Stimulated activated CD4-positive, alpha-beta T cell treated with anti-CD3 and anti-CD28 coated beads, Interleukin-15, amount 100 ng/mL, for 48 hours (primary cell): Measurements from ENCODE around the gene KATNAL2.
"Not testable (repeated sequence)": the region's sequence is repeated elsewhere in the genome, so short reads cannot be mapped to it uniquely, and the experiment has no call there.

Source experiments
- DNase-seq, 2 donors: peaks; one replicate each; pipeline ENCODE4 v3.0.0-alpha.2; 2020; ENCODE audit warnings: low read depth in 2 of 2

Gene KATNAL2

DNA sequence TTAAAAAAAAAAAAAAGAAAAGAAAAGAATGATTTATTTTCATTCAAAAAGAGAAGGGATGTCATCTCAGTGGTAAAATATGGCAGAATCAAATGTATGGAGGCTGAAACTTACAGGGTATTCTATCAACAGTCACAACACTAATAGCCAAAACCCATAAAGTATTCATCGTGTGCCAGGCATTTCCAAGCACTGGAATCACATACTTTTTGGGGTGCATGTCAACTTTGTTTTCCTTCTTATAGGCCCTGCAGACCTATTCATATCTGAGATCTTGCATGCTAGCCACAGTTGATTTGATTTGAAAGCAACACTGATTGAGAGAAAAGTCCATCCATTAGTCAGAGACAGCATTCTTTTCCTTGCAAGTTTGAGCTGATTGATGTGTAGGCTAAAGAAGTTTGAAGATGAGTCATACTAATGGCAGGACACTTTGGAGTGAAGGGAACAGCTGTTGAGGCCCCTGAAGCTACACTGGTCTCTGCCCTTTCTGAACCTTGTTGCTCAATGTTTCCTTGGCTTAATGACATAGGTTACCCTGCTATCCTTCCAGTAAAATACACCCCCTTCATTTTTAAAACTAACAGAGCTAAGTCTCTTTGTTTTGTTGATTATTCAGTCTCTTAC lies 22.0 kb downstream of the KATNAL2 start:
- DNase-seq = no peak

DNA sequence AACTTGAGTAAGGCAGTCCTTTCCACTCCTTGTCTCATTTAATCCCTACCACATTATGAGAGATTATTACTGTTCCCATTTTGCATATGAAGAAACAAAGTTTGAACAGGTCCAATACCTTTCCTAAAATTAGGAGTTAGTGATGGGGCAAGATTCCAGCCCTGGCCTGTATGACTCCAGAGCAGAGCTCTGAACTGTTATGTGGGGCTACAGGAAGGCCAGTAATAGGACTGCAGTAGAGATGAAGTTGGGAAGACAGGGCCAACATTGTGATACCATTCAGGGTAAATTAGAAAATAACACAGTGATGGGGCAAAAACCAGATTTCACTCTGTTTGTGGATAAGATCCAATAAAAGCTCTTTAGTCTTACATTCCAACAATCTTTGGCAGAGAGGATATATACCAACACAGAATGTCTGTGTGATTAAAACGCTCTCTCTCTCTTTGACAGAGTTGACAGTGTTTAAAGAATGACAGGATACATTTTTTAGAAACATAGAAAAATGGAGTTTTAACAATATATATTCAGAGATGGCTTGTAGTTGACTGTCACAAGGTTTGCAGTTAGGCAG lies 22.7 kb downstream of the KATNAL2 start:
- no peak for DNase-seq

GRCh38 chr18:46942646-46943045 lies 25.2 kb downstream of the KATNAL2 start:
- no peak for DNase-seq

GRCh38 chr18:46946656-46947282 lies 29.4 kb downstream of the KATNAL2 start:
- peak; percentile 40 to 61 for DNase-seq

- DNase-seq = no peak
Measured at GRCh38 chr18:46950064-46950656, 32.8 kb downstream of the KATNAL2 start.

DNA sequence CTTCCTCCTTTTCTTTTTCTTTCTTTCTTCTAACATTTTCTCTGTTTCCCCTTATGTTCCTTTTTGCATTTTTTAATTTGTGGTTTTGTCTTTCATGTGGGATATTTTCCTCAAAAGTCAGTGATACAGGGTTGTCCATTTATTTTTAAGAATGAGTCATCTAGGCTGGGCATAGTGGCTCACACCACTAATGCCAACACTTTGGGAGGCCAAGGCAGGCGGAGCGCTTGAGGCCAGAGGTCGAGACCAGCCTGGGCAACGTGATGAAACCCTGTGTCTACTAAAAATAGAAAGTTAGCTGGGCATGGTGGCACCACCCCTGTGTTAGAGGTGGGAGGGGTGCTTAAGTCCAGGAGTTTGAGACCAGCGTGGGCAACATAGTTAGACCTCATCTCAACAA lies 35.8 kb downstream of the KATNAL2 start:
- no peak for DNase-seq

- no peak for DNase-seq
Measured at GRCh38 chr18:46958209-46958608, 40.8 kb downstream of the KATNAL2 start.

DNA sequence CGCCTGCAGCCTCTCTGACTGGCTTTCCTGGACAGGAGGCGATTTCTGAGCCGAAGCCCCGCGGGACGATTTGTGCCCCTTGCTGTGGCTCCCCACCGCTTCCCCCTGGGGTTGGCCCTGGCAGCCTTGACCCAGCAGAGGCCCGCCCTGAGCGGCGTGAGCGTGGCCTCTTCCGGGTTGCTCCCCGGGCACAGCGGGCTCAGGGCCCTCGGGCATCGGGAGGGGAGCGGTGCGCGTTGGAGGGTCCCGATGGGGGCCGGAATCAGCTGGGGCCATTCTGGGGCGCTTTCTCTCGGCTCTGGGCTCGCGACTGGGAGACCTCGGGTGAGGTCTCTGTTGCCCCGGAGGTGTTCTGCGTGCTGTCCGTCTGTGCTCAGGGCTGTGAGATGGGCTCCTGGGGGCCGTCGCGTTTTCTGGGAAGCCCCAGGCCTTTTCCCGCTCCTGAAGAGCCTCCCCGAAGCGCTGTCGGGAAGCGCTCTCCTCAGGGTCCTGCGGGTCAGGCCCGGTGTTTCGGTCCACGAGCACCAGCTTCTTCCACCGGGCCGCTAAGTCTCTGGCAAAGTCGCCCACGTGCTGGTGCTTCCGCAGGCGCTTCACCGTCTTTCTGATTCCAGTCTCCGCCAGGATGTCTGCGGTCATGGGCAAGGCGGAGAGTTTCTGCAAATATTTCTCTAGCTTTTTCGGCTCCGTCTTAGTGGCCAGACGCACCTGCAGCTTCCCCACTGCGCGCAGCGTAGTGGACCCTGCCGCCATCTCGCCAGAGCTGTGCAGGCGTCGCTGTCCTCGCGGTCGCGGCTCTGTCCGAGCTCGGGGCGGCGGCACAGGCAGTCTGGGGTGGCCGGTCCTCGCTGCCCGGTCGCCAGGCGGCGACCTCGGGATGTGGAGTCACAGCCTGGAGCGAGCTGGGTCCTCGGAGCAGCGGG lies 46.5 kb downstream of the KATNAL2 start:
- DNase-seq = not testable (repeated sequence)

GRCh38 chr18:46964579-46965293 lies 47.3 kb downstream of the KATNAL2 start:
- not testable (repeated sequence) for DNase-seq

DNA sequence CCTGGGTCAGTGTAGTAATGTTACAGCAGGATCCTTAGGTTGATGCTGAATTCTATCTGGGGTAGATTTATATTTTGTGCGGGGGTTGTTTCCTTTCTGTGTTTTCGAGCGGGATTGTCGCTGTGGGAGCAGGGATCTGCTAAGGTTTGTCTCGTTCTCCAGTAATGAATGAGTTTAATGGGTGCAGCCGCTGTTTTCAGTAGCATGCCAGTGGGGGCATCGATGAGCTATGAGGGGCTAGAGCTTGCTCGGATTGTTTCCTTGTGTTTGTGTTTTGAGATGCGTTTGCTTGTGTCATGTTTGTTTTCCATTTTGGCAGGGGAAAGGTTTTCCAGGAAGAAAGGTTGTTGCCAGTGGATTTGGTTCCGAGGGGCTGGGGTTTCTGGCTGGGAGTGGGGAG lies 48.9 kb downstream of the KATNAL2 start:
- DNase-seq = not testable (repeated sequence)

GRCh38 chr18:46969551-46969950 lies 52.1 kb downstream of the KATNAL2 start:
- DNase-seq = not testable (repeated sequence)

DNA sequence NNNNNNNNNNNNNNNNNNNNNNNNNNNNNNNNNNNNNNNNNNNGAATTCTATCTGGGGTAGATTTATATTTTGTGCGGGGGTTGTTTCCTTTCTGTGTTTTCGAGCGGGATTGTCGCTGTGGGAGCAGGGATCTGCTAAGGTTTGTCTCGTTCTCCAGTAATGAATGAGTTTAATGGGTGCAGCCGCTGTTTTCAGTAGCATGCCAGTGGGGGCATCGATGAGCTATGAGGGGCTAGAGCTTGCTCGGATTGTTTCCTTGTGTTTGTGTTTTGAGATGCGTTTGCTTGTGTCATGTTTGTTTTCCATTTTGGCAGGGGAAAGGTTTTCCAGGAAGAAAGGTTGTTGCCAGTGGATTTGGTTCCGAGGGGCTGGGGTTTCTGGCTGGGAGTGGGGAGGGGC lies 102.5 kb downstream of the KATNAL2 start:
- not testable (repeated sequence) for DNase-seq

GRCh38 chr18:47020757-47021156 lies 103.4 kb downstream of the KATNAL2 start:
- not testable (repeated sequence) for DNase-seq

DNA sequence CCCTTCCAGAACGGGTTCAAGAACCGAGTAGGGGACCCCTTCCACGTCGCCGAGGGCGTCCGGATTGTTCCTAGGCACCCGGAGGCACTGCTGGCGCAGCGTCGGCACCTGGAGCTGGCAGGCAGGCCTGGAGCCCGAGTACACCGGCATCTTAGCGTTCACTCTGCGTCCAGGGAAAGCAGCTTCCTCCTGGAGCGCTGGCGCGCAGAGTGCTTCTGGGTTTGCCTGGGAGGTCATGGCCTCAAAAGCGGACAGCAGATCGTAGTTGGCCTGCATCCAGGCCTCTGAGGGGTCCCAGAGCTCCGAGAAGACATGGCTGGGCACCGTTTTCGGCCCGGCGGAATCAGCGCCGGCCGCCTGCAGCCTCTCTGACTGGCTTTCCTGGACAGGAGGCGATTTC lies 105.4 kb downstream of the KATNAL2 start:
- DNase-seq = not testable (repeated sequence)

DNA sequence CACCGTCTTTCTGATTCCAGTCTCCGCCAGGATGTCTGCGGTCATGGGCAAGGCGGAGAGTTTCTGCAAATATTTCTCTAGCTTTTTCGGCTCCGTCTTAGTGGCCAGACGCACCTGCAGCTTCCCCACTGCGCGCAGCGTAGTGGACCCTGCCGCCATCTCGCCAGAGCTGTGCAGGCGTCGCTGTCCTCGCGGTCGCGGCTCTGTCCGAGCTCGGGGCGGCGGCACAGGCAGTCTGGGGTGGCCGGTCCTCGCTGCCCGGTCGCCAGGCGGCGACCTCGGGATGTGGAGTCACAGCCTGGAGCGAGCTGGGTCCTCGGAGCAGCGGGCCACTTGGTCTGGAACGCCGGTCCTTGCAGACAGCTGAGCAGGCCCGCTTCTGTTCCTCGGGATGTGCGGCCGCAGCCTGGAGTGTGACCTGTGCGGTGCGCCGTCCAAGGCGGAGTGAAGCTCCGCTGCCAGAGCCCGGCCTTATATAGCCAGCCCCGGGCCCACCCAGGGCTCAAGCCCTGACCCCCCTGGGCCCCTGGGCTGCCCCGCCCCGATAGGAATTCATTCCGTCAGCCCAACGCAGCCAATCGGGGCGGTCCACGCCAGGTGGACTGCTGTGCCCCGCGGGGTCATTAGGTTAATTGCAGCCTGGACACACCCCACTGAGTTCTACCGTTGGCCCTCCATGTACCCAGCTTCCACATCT lies 106.5 kb downstream of the KATNAL2 start:
- not testable (repeated sequence) for DNase-seq

- not testable (repeated sequence) for DNase-seq
Measured at GRCh38 chr18:47025557-47026174, 108.3 kb downstream of the KATNAL2 start.

- not testable (repeated sequence) for DNase-seq
Measured at GRCh38 chr18:47028738-47029137, 111.3 kb downstream of the KATNAL2 start.

- DNase-seq = not testable (repeated sequence)
Measured at GRCh38 chr18:47029684-47030353, 112.4 kb downstream of the KATNAL2 start.

DNA sequence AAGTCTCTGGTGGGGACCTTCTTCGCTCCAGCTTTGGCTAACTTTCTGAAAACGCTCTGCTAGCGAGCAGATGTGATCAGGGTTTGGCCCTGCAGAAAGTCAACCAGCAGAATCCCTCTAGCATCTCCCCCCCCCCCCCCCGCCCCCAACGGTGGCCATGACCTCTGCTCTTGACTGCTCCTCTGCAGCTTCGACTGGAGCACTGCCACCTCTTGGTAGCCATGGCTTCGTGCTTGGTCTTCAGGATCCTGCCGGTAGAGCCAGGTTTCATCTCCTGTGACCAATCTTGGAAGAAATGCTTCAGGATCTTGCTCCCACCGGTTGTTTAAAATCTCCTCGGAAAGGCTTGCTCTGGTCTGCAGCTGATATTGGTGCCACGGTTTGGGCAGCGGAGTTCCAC lies 113.5 kb downstream of the KATNAL2 start:
- DNase-seq = not testable (repeated sequence)
